ENCODE data around the gene DIRAS2. TPM values are rescaled to one million over a fixed set of nuclear protein-coding genes. Genes with fewer than 3 reads are reported as not detected.
"Not testable (repeated sequence)": the region's sequence is repeated elsewhere in the genome, so short reads cannot be mapped to it uniquely, and the experiment has no call there.

Gene DIRAS2
- total RNA-seq, 1 donor from 2014 or later = not detected

DNA sequence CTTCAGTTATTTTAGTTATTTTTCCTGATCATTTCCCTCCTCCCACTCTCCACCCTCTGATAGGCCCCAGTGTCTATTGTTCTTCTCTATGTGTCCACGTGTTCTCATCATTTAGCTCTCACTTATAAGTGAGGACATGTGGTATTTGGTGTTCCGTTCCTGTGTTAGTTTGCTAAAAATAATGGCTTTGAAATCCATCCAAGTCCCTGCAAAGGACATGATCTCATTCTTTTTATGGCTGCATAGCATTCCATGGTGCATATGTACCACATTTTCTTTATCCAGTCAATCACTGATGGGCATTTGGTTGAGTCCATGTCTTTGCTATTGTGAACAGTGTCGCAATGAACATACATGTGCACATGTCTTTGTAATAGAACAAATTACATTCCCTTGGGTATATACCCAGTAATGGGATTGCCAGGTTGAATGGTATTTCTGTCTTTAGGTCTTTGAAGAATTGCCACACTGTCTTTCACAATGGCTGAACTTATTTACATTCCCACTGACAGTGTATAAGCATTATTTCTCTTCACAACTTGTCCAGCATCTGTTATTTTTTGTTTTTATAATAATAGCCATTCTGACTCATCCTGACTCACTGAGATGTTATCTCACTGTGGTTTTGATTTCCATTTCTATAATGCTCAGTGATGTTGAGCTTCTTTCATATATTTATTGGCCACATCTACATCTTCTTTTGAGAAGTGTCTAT, 17.2 kb upstream of the DIRAS2 start:
- Histone ChIP-seq H3K4me3 (no peak overlapping the region), H3K4me1 (no peaks in the 10 kb centered on the region), H3K9me3 (no peaks in the 10 kb centered on the region), H3K27me3 (no peaks in the 10 kb centered on the region), H3K36me3 (no peaks in the 10 kb centered on the region), H3K27ac (no peak overlapping the region)
- TF ChIP-seq CTCF (IDR thresholded peaks at IDR 0.05) = no peak
- no peak for DNase-seq (ENCODE audit: low spot score in 2 of 2)
- intact Hi-C loops (cut with DNase I) = no loop called here

DNA sequence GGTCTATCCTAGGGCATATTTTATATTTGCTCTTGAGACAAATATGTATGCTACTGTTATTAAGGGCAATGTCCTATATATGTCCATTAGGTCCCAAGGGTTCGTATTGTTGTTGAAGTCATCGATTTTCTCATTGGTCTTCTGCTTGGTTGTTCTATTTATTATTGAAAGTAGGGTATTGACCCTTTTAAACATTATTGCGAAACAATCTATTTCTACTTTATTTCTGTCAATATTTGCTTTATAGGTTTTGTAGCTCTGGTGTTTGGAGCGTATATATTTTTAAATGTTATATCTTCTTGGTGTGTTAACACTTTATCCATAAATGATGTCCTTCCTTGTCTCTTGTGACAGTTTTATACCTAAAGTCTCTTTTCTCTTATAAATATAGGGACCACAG, 16.2 kb upstream of the DIRAS2 start:
- DNase-seq (ENCODE audit: low spot score in 2 of 2) = no peak
- H3K4me3 ChIP-seq = no peak overlapping the region
- H3K27ac ChIP-seq = no peak overlapping the region
- H3K4me1 ChIP-seq = no peaks in the 10 kb centered on the region
- intact Hi-C loops (cut with DNase I) = no loop called here
- H3K36me3 ChIP-seq = no peaks in the 10 kb centered on the region
- H3K9me3 ChIP-seq = no peaks in the 10 kb centered on the region
- H3K27me3 ChIP-seq = no peaks in the 10 kb centered on the region
- no peak for TF ChIP-seq CTCF (IDR thresholded peaks at IDR 0.05)

DNA sequence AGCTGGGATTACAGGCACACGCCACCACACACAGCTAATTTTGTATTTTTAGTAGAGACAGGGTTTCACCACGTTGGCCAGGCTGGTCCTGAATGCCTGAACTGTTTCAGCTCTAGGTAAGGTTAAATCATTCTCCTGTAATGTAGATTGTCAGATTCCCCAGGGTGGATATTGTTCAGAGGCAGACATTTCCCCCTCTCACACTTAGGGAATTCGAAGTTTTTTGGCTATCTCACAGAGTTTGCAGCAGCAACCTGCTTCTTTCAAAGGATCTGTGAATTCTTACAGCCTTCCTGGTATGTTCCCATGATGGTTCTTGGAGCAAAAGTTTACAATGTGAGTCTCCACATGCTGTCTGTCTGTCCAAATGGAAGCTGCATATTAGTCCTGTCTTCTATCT, 15.6 kb upstream of the DIRAS2 start:
- TF ChIP-seq CTCF (IDR thresholded peaks at IDR 0.05) = no peak
- H3K36me3 ChIP-seq = no peaks in the 10 kb centered on the region
- no peaks in the 10 kb centered on the region for H3K9me3 ChIP-seq
- no peak overlapping the region for H3K27ac ChIP-seq
- no peak overlapping the region for H3K4me3 ChIP-seq
- no peak for DNase-seq (ENCODE audit: low spot score in 2 of 2)
- no peaks in the 10 kb centered on the region for H3K27me3 ChIP-seq
- intact Hi-C loops (cut with DNase I) = no loop called here
- no peaks in the 10 kb centered on the region for H3K4me1 ChIP-seq

GRCh38 chr9:90656876-90657275, 14.3 kb upstream of the DIRAS2 start:
- H3K36me3 ChIP-seq; intact Hi-C loops (cut with DNase I); H3K27ac ChIP-seq; H3K9me3 ChIP-seq; H3K4me3 ChIP-seq; H3K4me1 ChIP-seq; H3K27me3 ChIP-seq; DNase-seq (ENCODE audit: low spot score in 2 of 2): not testable (repeated sequence)

- no peak for DNase-seq (ENCODE audit: low spot score in 2 of 2)
- intact Hi-C loops (cut with DNase I) = no loop called here
- no peak overlapping the region for H3K4me3 ChIP-seq
- TF ChIP-seq CTCF (IDR thresholded peaks at IDR 0.05) = no peak
- no peaks in the 10 kb centered on the region for H3K27me3 ChIP-seq
- H3K36me3 ChIP-seq = no peaks in the 10 kb centered on the region
- no peak overlapping the region for H3K27ac ChIP-seq
- peaks cover 5 to 14% of the 10 kb centered on the region in 2 donors for H3K9me3 ChIP-seq
- no peaks in the 10 kb centered on the region for H3K4me1 ChIP-seq
Measured at GRCh38 chr9:90651246-90651645, 8.6 kb upstream of the DIRAS2 start.

DNA sequence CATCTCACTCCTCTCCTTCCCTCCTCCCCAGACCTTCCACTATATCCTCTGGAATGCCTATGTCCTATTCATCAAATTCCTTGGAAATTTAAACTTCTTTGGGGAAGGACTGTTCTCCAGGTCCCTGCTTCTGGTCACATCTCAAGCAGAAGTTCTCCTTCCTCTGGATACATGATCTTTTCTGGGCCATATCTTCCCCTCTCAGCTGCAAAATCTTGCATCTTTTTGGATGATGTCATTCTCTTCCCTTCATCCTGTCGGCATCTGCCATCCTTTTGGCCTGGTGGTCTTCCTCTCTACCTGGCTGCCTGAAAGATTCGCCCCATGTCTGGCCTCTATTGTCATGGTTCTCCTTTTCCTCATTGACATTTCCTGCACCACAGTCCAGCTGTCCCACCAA, 5.2 kb upstream of the DIRAS2 start:
- no peak for TF ChIP-seq CTCF (IDR thresholded peaks at IDR 0.05)
- Histone ChIP-seq H3K4me1 (no peaks in the 10 kb centered on the region), H3K9me3 (peaks cover 5 to 14% of the 10 kb centered on the region in 2 donors), H3K4me3 (no peak overlapping the region), H3K27me3 (no peaks in the 10 kb centered on the region), H3K27ac (no peak overlapping the region), H3K36me3 (no peaks in the 10 kb centered on the region)
- no peak for DNase-seq (ENCODE audit: low spot score in 2 of 2)
- intact Hi-C loops (cut with DNase I) = no loop called here

All from ascending aorta (tissue), 2 donors.